ENCODE data around the gene DECR2.
"Not testable (repeated sequence)": the region's sequence is repeated elsewhere in the genome, so short reads cannot be mapped to it uniquely, and the experiment has no call there.

DECR2 gene

GRCh38 chr16:404971-405486 is 3.3 kb downstream of the DECR2 start:
- no peak for DNase-seq

- no peak for DNase-seq
Observed at GRCh38 chr16:405548-406506, 4.1 kb downstream of the DECR2 start.

- DNase-seq, result no peak
Observed at GRCh38 chr16:407253-407652, 5.6 kb downstream of the DECR2 start.

- no peak for DNase-seq
Observed at GRCh38 chr16:410516-411178, 9.0 kb downstream of the DECR2 start.

GRCh38 chr16:411576-412265 is 10.0 kb downstream of the DECR2 start:
- DNase-seq, result no peak

- DNase-seq, result no peak
Observed at GRCh38 chr16:414395-415169, 12.9 kb downstream of the DECR2 start.

GRCh38 chr16:415170-415498 is 13.4 kb downstream of the DECR2 start:
- DNase-seq, result not testable (repeated sequence)

- DNase-seq, result peak in 1 of 4 experiments; percentile 17
Observed at GRCh38 chr16:422179-422578, 20.5 kb downstream of the DECR2 start.

- peak; percentile 44 to 66 (median 46) for DNase-seq
Observed at GRCh38 chr16:424033-424622, 22.4 kb downstream of the DECR2 start.

GRCh38 chr16:424623-425081 is 23.0 kb downstream of the DECR2 start:
- DNase-seq, result peak in 3 of 4 experiments; percentile 12 to 52 (median 31)

GRCh38 chr16:425082-425718 is 23.5 kb downstream of the DECR2 start, which contains the start of gene RAB11FIP3:
Gene RAB11FIP3 (plus strand): TSS chr16:425649. CDS start chr16:426007, 358 bp downstream.
- DNase-seq, result peak; percentile 74 to 89 (median 81)

- DNase-seq, result peak in 2 of 4 experiments; percentile 13 to 53
Observed at GRCh38 chr16:425740-426114, 24.0 kb downstream of the DECR2 start.

GRCh38 chr16:426115-426905 is 24.6 kb downstream of the DECR2 start:
- DNase-seq, result peak in 3 of 4 experiments; percentile 3 to 37 (median 20)

GRCh38 chr16:426906-427249 is 25.2 kb downstream of the DECR2 start:
- peak in 3 of 4 experiments; percentile 16 to 25 (median 17) for DNase-seq

GRCh38 chr16:427250-427649 is 25.6 kb downstream of the DECR2 start:
- DNase-seq, result peak in 2 of 4 experiments; percentile 10 to 12

- DNase-seq, result no peak
Observed at GRCh38 chr16:430904-431303, 29.2 kb downstream of the DECR2 start.

GRCh38 chr16:440627-441026 is 38.9 kb downstream of the DECR2 start:
- no peak for DNase-seq

- no peak for DNase-seq
Observed at GRCh38 chr16:441447-441846, 39.8 kb downstream of the DECR2 start.

GRCh38 chr16:442976-443375 is 41.3 kb downstream of the DECR2 start:
- DNase-seq, result no peak

GRCh38 chr16:444027-444426 is 42.3 kb downstream of the DECR2 start:
- no peak for DNase-seq

Data from suppressor macrophage (primary cell).